ENCODE data around the gene LSM6.

Gene LSM6

DNA sequence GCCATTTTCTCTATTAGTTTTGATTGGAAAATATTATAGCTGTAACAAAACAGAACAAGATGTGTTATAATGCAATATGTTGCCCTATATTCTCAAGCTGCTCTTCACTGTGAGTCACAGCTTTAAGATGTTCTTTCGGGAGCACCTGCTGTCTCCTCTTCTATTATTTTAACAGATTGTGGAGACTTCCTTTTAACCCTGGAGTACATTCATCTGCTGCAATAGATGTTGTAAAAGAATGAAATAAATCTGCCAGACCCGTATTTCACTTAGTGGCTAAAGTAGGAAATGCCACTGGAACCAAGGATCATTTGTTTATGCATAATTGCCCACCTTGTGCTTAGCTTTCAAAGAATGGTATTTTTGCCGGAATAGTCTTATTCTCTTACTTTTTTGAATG lies 11.1 kb downstream of the LSM6 start:
- no peak for DNase-seq

- no peak for DNase-seq
Measured at GRCh38 chr4:146190456-146190855, 14.9 kb downstream of the LSM6 start.

GRCh38 chr4:146191766-146192458 lies 16.4 kb downstream of the LSM6 start:
- no peak for DNase-seq

GRCh38 chr4:146193628-146194027 lies 18.1 kb downstream of the LSM6 start:
- no peak for DNase-seq

DNA sequence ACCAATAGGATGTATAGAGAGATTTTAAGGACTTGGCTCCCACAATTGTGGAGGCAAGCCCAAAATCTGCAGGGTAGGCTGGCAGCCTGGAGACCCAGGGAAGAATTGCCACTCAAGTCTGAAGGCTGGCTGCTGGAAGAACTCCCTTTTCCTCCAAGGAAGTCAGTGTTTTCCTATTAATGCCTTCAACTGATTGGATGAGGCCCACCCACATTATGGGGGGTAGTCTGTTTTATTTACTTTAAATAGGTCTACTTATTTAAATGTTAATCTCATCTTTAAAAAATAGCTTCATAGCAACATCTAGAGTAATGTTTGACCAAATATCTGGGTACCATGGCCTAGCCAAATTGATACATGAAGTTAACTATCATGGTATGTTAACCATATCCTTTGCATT lies 18.7 kb downstream of the LSM6 start:
- no peak for DNase-seq

DNA sequence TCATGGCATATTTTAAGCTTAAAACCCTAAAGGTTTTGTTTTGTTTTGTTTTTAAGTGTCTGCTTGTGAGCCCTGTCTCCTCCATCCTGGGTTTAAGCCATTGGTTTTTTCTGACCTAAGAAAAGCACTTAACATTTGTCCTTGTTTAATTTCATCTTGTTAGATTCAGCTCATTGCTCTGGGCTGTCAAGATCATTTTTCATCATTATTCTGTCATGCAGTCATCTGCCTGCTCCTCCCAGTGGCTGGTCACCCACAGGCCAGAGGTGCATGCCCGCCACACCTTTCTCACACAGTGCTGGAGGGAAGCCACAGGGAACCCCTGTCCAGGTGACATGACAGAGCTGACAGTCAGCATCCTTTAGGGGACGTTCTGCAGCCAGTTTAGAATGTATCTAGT lies 27.1 kb downstream of the LSM6 start:
- DNase-seq: no peak

DNA sequence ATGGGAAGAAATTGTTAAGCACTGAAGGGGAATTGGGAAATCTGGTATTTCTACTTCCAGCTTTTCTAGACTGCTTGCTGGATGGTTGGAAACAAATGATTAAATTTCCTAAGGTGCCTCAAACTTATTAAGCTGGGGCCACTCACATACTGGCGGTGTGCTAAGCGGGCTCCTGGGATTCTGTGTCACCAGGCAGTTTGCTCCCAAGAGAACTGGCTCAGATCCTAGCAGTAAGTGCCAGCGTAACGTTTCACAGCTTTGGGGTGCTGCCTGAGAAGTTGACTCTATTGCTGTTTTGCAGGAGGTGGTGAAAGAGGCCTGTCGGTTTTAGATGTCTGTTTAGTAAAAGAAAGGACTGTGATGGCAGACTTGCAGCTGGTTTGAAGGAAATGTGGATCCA lies 31.9 kb downstream of the LSM6 start:
- no peak for DNase-seq

DNA sequence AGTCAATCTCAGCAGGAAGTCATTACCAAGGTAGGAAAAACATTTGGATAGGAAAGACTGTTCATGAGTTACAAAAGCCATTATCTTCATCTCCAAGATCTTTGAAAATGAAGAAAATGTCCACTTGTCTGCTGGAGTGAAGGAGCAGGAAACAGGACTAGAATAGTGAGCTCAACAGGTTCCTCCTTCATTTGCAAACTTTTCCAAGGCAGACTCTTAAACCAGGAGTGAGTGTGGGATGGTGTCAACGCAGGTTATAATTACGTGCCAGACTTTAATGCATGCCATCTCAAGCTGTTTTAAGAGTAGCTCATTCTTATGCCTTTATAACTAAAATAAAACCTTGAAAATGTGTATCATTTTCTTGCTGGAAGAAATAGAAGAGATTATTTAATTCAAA lies 35.4 kb downstream of the LSM6 start:
- no peak for DNase-seq

DNA sequence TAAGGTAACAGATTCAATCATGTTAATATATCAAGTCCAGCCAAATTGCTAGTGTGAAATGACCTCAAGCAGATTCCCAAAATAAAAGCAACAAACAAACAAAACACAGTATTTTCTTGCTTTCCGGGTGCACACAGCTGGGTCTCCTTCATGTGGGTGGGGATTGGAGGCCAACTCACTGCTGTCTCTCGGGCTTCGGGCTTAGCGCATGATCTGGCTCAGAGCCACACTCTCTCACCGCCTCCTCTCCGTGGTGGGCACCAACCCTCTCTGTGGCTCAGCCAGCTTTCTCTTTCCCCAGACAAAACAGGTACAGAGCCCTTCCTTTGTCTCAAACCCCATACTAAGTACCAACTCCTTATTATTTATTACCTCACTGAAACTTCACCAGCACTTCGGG lies 35.9 kb downstream of the LSM6 start:
- DNase-seq: no peak

GRCh38 chr4:146212781-146213180 lies 37.3 kb downstream of the LSM6 start:
- no peak for DNase-seq

GRCh38 chr4:146214238-146214637 lies 38.7 kb downstream of the LSM6 start, which contains the start of gene REELD1:
REELD1 (plus strand) TSS chr4:146214538; CDS start chr4:146216953, 2,415 bp downstream.
- no peak for DNase-seq

GRCh38 chr4:146222313-146222712 lies 46.8 kb downstream of the LSM6 start:
- DNase-seq: no peak

DNA sequence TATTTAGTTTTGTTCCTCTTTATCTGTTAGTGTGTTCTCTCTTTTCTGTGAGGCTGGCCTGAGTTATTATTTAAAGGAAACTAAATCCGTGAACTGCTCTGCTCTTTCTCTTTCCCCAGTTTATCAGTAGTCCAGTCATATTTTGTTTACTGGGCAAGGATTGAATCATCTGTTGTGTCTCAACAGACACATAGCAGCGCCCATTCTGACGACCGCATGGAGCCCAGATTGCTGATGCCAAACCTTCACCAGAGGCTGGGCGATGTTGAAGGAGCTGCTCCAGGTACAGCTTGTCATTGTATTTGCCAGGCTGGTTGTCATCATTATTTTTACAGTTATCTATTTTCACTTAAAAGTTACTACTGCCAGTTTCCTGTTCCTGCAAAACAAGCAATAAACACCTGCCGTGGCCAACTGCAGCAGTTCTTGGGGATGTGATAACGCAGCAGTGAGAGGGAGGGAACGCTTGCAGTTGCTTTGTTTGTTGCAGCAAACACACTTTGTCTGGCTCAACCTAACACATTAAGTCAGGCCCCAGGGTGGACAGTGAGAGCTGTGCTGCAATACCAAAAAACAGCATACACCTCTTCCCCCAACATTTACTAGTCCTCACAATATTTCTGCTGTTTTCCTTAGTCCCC lies 48.9 kb downstream of the LSM6 start:
- DNase-seq: no peak

DNA sequence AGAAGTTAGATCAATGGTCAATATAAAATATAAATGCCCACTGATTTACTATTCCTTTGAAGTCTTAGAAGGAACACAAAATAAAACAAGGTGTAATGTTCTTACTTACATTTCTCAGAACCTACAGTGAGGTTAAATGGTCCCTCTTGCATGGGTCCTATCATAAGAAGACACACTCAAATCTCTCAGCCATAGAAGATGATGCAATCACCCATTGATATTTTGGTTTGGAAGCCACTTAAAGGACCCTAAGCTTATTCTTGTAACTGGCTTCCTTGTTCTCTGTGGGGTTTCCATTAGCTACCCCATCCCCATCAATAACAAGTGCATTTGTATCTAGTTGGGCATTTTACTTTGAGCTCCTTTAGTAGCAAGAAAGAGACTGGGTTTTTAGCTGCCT lies 53.9 kb downstream of the LSM6 start:
- no peak for DNase-seq

DNA sequence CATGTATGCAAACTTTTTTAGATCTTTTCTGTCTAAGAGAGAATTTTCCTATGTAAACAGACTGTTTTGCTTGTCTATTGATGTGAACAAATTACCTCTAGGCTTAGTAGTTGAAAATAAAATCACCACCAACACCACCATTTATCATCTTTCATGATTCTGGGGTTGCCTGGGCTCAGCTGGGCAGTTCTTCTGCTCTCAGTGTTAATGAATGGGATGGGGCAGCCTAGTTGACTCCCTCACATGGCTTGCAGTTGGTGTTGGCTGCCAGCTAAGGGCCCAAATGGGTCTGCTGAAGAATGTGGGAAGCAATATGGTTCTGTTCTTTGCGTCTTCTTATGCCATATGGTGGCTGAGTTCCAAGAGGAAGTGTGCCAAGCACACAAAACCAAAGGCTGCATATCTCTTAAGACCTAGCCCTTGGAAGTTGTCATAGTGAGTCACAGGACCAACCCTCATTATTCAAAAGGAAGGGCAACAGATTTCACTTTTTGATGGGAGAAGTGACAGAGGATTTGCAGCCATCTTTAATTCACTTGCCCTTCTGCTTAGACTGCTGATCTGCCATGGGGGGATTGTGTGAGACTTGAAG lies 56.7 kb downstream of the LSM6 start:
- no peak for DNase-seq

- DNase-seq: no peak
Measured at GRCh38 chr4:146235654-146236177, 60.2 kb downstream of the LSM6 start.

- no peak for DNase-seq
Measured at GRCh38 chr4:146236216-146236615, 60.7 kb downstream of the LSM6 start.

- DNase-seq: no peak
Measured at GRCh38 chr4:146237092-146237491, 61.6 kb downstream of the LSM6 start.

DNA sequence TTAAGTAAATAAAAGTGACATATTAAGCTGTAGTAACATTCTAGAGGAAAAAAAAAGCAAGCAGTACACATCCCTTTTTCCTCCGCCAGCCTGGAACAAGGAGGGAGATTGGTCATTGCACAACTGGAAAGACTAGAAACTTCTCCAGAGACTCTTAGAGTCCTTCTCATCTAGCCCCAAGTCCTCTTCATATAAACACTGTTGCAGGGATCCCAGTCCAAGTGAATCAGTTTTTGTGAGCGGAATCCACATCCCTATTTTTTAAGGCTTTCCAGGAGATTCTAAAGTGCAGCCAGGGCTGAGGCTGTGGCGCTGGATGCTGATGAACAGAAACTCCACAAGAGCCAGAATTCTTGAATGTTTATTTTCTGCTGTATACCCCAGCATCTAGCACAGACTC lies 62.6 kb downstream of the LSM6 start:
- no peak for DNase-seq

Data from stimulated activated CD8-positive, alpha-beta memory T cell treated with anti-CD3 and anti-CD28 coated beads, Interleukin-4, amount 100 ng/mL, for 48 hours (primary cell).